Stimulated activated CD4-positive, alpha-beta T cell treated with anti-CD3 and anti-CD28 coated beads, Interleukin-1b, Interleukin-23, amount 100 ng/mL, for 48 hours (primary cell): ENCODE measurements around the gene PELI2.

ENCODE experiments used
- DNase-seq: peaks from one replicate; pipeline ENCODE4 v3.0.0-alpha.2; 2020

PELI2 gene

DNA sequence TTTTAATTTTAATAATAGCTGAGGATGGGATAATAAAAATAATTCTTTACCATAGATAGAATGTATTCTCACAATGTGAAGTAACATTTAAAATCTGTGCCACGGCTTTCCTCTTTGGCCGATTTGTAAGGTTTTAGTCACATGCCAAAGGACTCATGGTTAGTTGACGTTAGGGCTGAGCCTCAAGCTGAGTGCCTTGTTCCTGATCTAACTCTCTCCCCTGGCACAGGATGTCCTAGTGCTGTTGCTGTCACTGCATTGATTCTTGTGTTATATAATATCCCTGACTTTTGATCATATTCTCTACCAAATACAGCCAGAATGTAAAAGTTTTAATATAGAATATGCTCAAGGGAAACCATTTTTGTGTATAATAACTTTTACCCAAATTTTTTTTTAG, 144.3 kb downstream of the PELI2 start:
- DNase-seq: no peak

DNA sequence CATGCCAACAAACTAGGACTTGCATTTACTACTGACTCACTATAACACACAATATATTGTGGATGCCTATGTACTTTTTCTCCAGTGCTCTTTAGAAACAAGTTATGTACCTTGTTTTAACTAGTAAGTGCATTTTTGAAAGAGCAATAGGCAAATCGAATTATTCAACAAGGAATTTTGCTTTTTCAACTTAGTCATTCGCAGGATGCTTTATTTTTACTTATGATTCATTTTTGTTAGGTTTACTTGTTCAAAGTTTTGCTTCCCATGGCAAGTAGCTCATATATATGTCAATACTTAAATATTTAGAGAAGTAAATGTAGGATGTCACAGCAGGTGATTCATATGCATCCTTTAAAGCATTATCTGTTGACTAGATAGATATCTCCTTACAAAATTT, 149.8 kb downstream of the PELI2 start:
- DNase-seq: no peak

DNA sequence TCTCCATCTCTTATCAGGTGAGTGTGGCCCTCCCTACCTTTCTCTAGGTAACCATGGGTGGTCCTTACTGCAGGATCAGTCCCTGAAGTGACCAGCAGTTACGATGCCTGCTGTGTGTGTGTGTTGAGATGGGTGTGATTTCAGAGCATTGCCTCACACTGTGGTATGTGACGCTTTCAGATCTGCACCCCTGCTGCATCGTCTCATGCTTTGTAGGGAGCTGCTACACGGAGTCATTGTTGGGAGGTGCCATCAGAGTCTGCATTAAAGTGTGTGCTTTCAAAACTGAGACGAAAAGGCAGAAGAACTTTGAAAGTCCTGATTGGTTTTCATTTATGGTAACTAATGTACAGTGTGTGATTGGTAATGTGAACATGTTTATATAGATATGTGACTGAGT, 150.5 kb downstream of the PELI2 start:
- DNase-seq: no peak

DNA sequence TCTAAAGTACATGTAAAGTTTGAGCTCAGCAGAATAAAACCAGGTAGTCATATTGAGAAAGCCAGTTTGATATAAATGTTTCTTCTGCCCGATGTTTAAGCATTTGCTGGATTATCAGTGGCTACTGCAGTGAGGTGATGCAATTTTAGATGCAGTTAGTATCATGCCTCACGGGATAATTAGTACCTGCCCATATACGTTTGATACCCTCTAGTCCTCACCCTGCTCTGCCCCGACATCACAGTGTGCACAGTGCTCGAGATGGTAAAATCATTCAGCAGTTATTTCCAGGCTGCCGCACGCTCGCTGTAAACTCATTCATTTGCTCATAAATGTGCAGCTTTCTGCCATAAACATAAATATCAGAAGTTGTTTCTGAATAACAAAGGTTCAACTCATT, 152.7 kb downstream of the PELI2 start:
- no peak for DNase-seq

DNA sequence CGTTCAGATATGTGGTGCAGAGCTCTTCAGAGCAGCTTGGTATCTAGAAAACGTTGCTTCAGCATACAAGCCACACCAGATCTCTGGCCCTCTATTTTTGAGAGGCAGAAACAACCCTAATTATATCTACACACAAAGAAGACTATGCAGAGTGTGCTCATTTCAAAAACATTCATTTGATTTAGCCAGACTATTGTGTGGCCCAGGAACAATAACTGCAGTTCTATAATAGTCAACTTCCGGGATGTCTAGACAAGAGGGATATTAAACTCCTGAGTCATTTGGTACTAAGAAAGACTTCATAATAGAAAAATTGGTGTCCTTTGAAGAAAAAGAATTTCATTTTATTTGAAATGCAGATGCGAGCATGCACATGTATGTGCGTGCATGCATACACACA, 153.8 kb downstream of the PELI2 start:
- no peak for DNase-seq

DNA sequence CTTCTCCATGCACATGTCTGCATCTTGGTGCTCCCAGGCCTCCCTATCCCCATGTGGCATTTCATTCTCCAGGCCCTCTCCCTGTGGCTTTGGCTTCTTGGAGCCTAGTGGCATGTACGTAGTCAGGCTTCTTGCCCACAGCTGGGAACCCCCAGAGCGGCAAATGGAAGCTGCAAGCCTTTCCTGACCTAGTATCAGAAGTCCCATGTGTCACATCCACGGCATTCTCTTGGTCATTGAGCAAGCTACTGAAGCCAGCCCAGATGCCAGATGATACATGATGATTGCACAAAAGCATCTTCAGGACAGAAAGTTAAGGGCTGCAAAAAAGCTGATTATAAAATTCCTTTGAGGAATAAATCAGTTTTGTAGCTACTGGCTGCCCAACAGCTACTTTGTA, 154.9 kb downstream of the PELI2 start:
- DNase-seq: no peak

DNA sequence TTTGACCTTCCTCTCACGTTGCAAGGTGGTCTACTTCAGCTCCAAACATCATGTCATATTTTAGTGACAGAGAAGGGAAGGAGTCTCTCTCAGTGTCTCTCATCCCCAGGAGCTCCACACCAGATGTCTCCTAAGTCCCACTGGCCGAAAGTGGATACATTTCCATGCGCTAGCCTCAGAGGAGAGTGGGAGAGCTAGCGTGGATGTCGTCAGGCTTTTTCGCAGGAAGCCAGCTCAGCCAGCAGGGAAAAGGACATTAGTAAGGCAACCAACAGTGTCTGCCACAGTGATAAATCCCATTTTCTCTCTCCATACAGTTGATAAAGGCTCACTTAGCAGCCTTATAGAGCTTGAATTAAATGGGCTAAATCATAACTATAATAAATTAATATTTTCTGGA, 155.7 kb downstream of the PELI2 start:
- no peak for DNase-seq

DNA sequence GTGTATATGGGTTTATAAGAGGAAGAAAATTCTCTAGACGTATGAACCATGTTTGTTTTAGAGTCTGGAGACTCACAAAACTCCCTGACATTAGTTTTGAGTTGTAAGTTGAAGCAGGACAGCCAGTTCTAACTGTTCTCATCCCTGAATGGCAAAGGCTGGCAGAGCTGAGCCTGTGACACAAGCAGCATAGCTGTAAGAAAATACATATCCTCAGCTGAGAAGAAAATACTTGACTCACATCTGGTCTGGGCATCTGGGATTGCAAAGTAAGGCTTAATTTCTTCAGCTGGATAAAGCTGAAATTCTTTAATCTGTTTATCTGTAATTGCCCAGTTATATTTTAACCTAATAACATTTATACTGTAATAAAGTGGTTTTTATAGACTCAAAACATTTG, 156.3 kb downstream of the PELI2 start:
- DNase-seq: no peak

DNA sequence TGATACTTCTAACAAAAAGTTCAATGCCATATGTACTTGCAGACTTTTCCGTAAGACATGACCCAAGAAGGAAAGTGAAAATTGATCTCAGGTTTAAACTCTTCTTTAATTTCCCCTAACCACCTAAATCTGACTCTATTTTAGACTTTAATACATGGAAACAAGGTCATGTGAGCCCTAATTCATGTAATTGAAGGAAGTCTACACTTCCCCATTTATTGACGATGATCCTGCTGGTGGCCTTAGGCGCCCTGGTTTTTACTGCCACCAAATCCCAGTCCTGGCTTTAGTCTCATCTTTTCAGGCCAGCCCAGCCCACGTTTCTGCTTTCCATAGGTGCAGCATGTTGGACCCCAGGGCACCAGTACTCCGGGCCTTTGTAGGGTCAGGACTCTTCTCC, 157.9 kb downstream of the PELI2 start:
- DNase-seq: no peak

DNA sequence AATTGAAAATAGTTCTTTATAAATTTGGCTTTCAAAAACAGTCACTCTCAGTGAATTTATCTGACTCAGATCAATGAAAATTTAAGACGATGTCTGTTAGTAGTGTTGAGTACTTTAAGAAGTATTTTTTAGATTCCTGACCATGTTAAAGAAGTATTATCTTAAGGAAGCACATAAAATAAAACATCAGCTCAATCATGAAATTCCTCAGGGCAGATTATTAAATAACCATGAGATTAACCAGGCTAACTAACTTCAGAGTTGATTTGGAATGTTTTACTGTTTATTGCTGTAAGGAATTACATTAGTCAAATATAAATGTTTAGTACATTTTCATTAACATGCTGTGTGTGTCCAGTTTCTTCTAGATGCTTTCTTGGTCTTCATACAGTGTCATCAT, 160.2 kb downstream of the PELI2 start:
- no peak for DNase-seq

DNA sequence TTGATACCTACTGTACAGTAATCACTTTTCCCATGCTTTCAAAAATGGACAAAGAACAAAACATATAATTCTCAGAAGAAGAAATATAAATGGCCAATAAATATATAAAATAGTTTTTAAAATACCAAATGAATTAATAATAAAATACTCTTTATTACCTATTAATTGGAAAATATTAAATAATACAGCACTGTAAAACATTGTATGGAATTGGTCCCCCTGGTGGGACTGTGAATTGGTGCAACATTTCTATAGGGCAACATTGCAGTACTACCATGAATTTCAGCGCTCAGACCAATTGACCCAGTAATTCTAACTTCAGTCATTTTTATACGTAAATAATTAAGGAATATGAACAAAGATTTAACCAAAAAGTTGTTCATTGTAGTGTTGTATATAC, 162.6 kb downstream of the PELI2 start:
- DNase-seq: no peak

DNA sequence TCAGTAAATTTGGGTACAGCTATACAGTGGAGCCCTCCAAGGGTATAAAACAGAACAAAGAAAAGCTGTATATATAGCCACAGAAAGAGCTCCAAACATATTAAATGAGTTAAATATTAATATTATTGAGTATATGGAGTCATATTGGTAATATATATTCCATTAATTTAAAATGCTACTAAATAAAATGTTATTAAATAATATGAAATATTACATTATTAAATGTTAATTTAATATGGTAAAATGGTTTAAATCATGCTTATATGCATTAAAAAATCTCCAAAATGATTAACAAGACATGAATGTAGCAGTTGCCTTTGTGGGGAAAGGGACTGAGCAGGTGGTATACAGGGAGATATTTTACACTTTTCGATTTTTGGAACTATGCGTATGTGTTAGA, 164.0 kb downstream of the PELI2 start:
- DNase-seq: no peak

DNA sequence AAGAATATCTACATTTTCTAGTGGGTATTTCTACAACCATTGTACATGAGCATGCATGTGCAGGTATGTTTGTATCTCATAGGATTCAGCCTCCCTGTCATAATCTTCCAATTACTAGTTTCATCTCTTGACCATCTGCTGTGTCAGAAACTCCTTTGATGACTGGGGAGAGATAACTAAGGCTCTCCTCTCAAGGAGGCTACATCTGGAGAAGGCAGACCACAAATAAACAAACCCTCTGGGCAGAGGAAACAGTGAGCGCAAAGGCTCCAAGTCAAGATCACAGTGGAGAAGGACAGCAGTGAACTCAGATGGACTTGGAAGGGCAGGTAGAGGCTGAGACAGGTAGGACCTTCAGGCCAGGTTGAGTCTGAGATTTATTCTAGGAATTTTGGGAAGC, 166.4 kb downstream of the PELI2 start:
- DNase-seq: no peak

DNA sequence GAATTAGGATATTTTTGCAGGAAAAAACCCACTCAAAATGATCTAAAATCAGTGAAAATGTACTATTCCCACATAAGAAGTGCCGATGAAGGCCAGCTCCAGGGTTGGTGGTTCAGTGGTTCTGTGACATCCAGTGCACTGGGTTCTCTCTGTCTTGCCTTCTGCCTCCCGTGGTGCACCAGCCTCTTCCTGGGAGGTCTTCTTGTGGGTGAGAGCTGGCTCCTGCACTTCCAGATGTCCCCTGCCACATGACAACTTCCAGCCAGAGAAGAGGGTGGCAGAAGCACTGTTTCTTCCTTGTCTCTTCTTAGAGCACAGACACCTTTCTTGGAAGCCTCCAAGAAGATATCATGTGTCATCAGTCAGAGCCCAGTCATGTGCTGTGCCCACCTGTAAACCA, 170.9 kb downstream of the PELI2 start:
- DNase-seq: no peak

DNA sequence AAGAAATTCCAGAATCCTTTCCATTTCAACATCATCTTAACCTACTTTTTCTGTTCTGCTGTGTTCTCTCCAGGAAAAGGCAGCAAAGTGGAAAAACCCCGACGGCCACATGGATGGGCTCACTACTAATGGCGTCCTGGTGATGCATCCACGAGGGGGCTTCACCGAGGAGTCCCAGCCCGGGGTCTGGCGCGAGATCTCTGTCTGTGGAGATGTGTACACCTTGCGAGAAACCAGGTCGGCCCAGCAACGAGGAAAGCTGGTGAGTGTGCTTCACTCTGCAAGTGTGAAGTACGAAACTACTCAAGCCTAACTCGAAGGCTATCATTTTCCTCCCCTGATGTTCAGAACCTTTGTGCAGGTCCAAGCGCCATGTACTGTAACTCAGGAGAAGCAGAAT, 172.0 kb downstream of the PELI2 start:
- DNase-seq: no peak

DNA sequence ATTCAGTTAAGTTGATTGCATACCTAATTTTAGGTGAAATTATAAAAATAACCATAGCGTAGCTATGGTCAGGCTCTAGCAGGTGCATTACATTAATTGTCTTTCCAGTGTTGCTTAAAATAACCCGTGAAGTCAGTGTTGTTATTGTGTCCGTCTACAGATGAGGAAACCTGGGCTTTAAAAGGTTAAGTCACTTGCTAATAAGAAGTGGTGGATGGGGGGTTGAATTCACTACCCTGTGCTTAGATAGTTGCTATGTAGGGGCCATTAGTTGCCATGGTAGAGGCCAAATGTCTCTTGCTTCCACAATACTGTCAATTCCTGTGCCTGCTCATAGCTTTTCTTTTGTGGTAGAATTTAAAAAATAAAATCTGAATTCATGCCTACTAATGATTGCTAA, 174.8 kb downstream of the PELI2 start:
- no peak for DNase-seq

DNA sequence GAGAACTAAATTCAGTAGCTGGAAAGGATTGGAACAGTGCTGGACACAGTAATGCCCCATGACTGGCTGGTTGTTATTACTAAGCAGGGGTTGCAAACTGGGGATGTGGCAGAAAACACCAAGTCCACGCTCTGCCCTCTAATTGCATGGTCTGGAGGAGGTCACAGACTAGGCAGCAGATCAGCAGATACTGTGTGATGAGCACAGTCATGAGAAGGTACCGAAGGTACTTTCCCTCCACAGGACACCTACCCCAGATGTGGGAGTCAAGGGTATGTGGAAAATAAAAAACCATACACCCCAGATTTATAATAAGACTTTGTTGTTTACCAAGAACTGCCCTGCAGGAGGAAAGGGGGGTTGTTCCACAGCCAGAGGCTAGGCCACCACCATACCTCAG, 175.3 kb downstream of the PELI2 start:
- DNase-seq: no peak

DNA sequence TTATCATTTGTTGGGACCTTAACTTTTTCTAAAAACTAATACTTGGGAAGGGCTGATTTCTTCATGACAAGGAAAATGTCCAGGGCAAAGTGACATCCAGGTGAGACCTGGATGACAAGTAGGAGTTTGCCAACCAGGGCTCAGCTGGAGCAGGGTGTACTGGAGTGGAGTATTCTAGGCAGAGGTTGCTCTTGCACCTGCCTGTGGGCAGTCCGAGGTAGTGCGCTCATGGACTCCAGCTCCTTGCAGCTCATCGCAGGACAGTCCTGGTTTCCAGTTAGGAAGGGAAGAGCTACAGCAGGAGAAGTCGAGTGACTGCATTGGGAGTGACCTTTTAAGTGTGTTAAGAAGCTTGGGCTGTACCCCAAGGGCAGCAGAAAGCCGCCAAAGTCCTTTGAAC, 175.9 kb downstream of the PELI2 start:
- DNase-seq: no peak

DNA sequence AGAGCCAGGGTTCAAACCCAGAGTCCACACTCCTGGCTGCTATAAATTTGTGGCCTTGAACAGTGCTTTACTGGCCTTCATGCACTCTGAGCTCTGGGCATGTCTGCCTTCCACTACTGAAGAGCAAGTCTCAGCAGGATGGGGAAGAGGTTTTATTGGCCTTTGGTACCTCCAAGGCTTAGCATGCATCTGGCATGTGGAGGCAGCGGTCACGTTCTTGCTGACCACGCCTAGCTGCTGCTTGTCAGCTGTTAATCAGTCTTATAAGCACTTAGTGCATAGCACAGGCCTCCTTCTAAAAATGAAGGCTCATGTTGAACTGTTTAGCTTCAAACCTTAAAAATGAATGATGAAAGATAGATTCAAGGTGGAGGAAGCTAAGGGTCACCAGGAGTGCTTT, 177.5 kb downstream of the PELI2 start:
- DNase-seq: no peak

DNA sequence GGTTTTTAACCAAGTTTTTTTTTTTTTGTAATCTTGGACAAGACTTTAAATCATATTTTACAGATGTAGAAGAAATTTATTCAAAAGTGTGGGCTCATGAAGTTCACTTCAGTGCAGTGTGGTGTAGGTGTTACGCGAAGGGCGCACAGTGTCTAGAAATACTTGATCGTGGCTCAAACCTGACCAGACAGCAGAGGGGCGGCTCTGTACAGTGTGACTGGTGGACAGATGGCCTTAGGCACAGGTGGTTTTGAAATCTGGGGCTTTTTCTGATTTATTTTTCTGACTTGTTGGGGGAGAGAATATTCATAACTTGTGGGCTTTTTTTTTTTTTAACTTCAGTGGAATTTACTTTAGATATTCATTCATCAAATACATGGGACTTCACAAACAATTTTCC, 179.2 kb downstream of the PELI2 start:
- DNase-seq: no peak

DNA sequence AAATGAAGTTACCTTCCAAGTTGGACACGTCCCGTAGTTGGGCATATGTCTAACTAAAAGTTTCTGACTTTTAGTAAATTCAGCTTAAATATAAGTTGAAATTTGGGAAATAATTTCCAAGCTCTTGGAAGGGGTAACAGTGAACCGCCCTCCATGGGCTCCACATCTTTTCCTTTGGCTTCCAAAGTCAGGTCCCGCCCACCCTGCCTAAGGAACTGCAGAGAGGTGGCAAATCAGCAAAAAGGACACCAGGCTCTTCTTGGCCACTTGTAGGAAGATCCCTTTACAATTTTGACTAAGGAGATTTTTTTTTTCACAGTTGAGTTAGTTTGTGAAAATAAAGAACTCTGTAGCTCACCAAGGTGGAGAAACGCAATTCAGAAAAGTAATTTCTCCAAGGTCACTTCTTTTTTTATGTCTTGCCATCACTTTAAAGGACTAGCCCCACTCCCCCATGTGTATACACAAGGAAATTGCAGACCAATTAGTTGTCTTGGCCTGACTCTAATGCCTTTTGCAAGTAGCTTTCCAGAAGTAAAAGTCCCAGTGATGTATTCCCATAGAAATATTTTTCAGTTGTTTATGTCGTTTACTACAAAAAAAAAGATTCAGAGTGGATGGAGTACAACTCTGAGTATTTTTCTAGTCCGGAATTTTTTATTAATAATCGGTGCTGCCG, 181.2 kb downstream of the PELI2 start:
- no peak for DNase-seq

DNA sequence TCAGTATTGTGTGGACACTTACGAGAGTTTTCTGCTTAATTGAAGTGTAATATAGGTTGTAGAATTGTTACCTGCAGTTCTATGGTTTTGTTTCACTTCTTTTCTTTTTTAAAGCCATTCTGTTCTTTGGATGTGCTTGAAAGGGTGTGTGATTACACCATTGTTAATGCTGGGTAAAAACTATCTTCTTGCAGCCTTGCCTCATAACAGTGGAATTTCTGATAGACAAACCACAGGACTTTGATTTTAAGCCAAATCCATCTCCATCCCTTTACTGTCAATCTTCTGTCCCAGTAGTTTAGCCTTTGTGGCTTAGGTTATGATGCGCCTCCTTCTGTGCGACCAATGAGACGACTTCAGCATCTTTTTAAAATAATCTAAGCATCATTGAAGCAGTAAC, 182.3 kb downstream of the PELI2 start:
- DNase-seq: no peak

DNA sequence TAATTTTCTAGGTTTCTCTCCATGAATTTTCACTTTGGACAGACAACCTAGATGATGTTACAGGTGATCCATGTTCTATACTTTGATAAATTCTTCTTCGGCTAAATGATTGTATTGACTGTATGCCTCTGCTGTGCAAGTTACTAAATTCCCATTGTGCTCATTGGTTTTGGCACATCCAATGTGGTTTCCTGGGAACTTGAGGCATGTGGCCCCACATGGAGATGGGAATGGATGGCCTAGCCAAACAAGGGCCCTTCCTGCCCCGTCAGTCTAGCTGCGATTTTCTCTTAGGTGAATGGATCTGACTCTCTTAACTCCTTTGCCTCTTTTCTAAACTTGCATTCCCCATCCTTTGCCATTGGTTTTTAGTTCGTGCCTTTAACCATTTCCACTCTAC, 186.2 kb downstream of the PELI2 start:
- DNase-seq: no peak

DNA sequence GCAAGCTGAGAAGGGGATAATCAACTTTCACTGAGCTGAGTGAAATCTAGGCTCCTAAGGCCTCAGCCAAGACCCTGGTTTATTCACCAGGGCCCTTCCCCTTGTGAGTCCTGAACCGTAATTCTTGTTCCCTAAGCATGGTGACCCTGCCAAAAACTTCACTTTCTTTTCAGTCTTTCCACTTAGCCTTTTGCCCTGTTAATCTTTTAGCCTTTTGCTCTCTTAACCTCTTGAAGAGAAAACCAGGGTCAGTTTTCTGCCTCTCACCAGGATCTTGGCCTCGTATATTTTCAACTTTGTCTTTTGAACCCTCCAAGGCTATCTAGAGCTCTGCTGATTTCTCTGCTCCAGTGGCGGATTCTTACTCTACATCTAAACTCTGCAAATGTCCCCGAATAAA, 191.0 kb downstream of the PELI2 start:
- no peak for DNase-seq

DNA sequence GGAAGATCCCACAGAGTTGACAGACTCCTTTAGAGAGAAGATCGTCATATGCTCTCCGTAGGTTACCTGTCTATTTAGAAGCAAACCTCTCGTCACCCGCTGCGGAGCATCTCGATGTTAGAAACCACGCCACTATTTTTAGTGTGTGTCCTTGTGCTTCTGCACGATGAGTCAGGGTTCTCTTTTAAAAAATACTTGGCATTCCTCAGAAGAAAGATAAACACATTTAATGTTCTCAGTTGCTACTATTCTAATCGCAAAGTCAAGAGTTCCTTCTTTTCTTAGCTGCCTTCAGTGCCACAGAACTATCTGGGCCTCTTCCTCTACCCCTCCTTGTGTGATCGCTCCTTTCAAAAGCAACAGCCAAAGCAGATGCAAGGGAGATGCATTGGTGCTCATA, 192.4 kb downstream of the PELI2 start:
- DNase-seq: no peak

DNA sequence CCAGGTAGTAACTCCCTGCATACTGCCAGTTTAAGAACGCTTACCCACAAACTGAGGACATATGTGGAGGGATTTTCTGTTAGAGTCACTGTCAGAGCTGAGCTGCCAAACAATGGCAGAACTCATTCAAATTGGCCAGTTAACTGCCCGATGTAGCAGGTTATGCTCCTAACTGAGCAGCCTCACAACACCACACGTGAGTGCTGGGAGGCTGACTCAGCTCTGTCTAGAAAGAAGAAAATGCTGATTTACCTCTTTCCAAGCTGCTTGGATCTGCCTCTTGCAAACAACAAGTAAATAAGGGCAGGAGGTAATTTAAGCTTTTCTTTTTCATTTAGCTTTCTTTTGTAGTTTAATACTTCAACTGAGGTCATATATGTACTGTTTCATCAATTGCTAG, 195.6 kb downstream of the PELI2 start:
- no peak for DNase-seq
